HG03066 (cell line): ENCODE data around the gene RBBP5.

ENCODE experiments used
- ATAC-seq: cut with Tn5 transposase; IDR thresholded peaks from one replicate; pipeline ENCODE4 v1.9.1; 2021; ENCODE audit warnings: low read depth; ENCODE audit not compliant: unreplicated experiment

The RBBP5 gene

GRCh38 chr1:205076245-205076761, 45.5 kb downstream of the RBBP5 start:
- no peak for ATAC-seq

- no peak for ATAC-seq
These were observed 46.1 kb downstream of the RBBP5 start for GRCh38 chr1:205075642-205076155.

GRCh38 chr1:205074513-205074912, 47.3 kb downstream of the RBBP5 start:
- no peak for ATAC-seq

GRCh38 chr1:205074084-205074483, 47.7 kb downstream of the RBBP5 start:
- no peak for ATAC-seq

GRCh38 chr1:205073511-205073910, 48.3 kb downstream of the RBBP5 start:
- no peak for ATAC-seq

GRCh38 chr1:205072881-205073280, 48.9 kb downstream of the RBBP5 start:
- ATAC-seq = no peak

DNA sequence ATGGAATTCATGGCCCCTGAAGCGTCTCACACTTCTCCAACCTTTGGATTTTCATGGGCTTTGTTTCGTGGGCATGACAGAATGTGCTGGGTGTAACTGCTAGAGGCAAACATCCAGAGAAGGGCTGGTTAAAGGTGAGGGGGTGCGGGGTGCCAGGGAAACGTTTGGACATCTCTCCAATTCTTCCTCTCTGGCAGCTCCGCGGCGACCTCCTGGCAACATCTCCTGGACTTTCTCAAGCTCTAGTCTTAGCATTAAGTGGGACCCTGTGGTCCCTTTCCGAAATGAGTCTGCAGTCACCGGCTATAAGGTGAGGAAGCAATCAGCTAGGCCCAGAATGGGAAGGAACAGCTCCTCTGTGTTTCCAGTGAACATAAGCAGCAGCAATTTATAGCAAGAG, 49.5 kb downstream of the RBBP5 start:
- no peak for ATAC-seq

- ATAC-seq = no peak
These were observed 50.0 kb downstream of the RBBP5 start for GRCh38 chr1:205071801-205072200.

DNA sequence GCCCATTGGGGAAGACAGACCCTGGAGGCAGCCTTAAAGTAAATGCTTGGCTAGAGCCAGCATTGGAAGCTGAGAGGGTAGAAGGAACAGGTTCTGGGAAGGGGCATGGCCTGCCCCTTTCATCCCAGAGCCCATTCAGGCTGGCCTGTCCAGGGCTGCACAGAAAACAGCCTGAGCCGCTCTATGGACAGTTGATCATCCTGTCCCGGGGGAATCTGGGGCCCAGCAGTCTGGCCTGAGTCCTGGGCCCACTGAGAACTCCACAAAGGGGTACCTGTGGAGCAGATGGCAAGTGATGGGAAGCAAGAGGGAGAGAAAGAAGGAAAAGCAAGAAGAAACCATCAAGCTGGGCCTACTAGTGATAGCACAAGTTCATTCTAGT, 50.8 kb downstream of the RBBP5 start:
- ATAC-seq = no peak

GRCh38 chr1:205069371-205070125, 52.2 kb downstream of the RBBP5 start:
- no peak for ATAC-seq

GRCh38 chr1:205068457-205069040, 53.2 kb downstream of the RBBP5 start:
- no peak for ATAC-seq

DNA sequence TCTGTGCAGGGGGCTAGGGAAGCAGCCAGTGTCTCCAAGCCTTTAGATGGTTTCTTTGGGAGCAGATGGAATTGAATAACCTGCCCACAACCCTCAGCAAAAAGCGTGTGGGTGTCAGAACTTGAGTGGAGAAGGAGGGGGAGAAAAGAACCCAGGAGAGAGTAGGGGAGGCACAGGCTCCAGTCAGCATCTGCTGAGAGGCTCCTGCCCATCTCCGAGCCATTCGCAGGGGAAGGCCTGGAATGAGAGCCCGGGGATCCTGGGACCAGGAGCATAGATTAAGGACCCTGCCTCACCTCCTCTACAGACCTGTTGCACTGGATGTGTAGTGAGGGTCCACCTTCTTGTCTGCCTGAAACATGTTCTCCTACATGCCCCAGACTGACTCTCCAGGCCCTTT, 53.8 kb downstream of the RBBP5 start:
- no peak for ATAC-seq

DNA sequence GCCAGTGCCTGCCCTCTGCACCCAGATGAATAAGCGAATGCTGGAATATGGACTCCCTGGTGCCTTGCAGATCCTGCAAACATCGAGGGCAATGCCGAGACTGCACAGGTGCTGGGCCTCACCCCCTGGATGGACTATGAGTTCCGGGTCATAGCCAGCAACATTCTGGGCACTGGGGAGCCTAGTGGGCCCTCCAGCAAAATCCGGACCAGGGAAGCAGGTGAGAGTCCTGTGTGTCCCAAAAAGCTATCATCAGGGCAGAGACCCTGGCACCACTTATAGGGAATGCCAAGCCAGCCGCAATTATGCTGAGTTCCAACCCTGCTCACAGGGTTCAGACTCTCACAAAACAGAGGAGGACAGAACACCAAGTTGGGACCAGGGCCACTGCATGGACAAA, 54.7 kb downstream of the RBBP5 start:
- ATAC-seq = no peak

DNA sequence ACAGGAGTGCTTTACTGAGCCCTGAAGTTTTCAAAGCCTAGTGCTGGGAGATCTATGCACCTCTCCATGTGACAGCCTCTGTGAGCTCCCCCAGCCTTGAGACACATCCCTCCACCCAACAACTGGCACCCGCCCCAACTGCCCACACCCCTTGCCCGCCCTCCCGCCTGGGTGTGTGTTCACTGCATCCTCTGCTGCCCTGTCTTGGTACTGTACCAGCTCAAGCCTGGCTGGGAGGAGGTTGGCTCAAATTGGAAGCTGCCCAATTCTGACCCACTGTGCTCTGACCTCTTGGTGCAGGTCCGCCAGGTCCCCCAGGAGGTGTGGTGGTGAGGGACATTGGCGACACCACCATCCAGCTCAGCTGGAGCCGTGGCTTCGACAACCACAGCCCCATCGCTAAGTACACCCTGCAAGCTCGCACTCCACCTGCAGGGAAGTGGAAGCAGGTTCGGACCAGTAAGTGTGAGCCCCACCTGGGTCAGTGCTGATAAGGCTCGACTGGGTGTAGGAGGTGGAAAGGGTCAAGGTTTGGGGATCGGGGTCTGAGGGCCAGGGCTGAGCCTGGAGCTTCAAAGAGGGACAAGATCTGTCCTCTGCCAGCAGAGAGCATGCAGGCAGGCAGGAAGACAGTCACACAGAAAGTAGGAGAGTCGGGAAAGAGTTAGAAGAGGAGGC, 55.5 kb downstream of the RBBP5 start:
- no peak for ATAC-seq

DNA sequence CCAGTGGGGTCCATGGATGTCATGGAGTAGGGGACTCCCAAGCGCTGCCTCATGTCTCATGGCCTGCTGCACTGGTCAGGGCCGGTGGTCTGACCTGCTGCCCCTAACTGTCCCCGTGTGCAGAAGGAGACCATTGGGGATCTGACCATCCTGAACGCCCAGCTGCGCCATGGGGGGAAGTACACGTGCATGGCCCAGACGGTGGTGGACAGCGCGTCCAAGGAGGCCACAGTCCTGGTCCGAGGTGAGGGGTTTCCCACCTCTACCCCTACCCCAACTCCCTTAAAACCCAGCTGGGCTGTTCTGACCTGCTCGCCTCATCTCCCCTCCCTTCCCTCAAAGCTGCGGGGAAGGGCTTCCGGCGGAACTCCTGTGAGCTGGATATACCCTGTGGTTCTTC, 56.1 kb downstream of the RBBP5 start:
- ATAC-seq = no peak

- ATAC-seq = no peak
These were observed 56.9 kb downstream of the RBBP5 start for GRCh38 chr1:205064741-205065316.

DNA sequence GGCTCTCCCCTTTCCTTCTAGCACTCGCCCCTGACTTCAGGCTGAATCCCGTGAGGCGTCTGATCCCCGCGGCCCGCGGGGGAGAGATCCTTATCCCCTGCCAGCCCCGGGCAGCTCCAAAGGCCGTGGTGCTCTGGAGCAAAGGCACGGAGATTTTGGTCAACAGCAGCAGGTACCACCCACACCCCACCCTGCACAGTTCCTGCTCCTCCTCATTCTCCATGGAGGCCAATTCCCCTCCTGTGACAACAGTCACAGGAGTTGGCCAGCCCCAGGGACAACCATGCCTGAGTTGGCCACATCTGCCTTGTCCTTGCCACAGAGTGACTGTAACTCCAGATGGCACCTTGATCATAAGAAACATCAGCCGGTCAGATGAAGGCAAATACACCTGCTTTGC, 57.5 kb downstream of the RBBP5 start:
- no peak for ATAC-seq

DNA sequence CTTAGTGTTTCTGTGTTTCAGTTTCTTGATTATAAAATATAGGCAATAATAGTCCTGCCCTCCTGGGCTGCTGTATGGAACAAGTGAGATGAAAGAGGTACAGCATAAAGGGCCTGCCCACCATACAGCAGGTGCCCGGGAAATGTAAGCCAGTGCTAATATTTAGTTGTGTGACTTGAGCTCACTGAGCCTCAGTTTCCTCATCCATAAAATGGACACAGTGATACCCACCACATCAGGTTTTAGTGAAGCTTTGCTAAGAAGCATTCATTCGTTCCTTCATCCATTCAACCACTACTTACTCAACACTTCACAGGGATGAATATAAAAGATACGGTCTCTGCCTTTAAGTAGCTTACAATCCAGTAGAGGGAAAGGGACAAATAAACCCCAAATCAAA, 58.9 kb downstream of the RBBP5 start:
- no peak for ATAC-seq

DNA sequence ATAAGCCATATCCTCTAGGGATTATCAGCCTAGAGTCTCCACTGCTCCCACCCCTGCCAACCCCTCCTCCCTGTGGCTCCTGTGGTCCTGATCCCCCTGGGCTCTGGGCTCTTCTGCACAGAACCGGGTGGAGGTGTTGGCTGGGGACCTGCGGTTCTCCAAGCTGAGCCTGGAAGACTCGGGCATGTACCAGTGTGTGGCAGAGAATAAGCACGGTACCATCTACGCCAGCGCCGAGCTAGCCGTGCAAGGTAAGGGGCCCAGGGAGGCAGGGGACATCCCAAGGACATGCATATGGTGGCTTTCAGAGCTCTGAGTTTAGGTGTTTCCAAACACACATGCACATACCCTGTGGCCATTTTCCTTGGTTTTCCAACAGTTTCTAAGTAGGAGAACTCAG, 59.5 kb downstream of the RBBP5 start:
- no peak for ATAC-seq

DNA sequence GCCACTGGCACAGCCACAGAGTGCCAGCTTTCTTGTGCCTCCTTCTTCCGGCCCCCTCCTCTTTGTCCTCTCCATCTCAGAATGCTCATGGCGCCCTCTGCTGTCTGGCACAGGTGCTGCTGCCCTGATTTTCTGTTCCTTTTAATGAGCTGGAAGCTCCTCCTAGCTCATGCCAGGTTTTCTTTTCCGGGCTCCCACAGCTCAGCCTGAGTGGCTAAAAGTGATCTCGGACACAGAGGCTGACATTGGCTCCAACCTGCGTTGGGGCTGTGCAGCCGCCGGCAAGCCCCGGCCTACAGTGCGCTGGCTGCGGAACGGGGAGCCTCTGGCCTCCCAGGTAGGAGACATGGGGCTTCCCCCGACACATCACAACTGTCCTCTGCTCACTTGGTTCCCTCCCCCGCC, 60.1 kb downstream of the RBBP5 start:
- no peak for ATAC-seq

GRCh38 chr1:205061227-205061626, 60.6 kb downstream of the RBBP5 start:
- no peak for ATAC-seq
